G401.6 (cell line): ENCODE results near the gene INHBE.
"Not testable (repeated sequence)": the region's sequence is repeated elsewhere in the genome, so short reads cannot be mapped to it uniquely, and the experiment has no call there.

Source experiments
- FAIRE-seq: peaks from 2 replicates; lab custom pipeline; 2012; peaks lifted over from hg19 to GRCh38; lab: Jason Lieb, UNC

Gene INHBE

DNA sequence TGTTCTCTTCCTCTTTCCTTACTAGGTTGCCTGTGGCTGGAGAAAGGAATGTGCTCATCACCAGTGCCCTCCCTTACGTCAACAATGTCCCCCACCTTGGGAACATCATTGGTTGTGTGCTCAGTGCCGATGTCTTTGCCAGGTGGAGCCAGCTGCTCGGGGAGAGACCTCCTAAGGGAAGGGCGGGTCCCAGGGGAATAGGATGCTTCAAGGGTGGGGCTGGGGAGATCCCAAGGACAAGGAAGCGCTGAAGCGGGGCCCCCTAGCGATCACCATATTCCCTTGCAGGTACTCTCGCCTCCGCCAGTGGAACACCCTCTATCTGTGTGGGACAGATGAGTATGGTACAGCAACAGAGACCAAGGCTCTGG, 43.0 kb downstream of the INHBE start:
- FAIRE-seq = no peak

DNA sequence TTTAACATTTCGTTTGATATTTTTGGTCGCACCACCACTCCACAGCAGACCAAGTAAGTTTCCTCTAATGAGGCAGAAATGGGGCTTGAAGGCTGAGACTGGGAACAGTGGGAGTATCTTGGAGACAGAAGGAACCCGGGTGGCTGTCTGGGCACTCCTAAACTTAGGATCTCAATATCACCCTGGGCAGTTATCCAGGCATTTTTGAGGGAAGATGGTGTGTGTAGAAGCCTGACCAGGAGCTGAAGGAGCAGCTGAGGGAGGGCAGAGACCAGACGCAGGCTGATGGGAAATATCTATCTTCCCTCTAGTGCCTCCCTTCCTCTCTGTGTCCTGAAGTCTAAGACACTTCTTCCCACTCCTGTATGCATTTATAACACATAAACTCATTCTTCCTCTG, 43.5 kb downstream of the INHBE start:
- FAIRE-seq = no peak

DNA sequence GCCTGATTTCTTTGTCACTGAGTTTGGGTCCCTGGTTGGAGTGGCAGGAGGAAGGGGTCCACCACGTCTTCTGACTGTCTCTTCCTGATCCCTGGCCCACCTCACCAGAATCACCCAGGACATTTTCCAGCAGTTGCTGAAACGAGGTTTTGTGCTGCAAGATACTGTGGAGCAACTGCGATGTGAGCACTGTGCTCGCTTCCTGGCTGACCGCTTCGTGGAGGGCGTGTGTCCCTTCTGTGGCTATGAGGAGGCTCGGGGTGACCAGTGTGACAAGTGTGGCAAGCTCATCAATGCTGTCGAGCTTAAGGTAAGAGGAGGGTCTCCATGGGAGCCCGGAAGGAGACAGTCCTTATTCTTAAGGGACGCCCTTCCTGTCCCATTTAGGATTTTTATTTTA, 45.1 kb downstream of the INHBE start:
- no peak for FAIRE-seq

DNA sequence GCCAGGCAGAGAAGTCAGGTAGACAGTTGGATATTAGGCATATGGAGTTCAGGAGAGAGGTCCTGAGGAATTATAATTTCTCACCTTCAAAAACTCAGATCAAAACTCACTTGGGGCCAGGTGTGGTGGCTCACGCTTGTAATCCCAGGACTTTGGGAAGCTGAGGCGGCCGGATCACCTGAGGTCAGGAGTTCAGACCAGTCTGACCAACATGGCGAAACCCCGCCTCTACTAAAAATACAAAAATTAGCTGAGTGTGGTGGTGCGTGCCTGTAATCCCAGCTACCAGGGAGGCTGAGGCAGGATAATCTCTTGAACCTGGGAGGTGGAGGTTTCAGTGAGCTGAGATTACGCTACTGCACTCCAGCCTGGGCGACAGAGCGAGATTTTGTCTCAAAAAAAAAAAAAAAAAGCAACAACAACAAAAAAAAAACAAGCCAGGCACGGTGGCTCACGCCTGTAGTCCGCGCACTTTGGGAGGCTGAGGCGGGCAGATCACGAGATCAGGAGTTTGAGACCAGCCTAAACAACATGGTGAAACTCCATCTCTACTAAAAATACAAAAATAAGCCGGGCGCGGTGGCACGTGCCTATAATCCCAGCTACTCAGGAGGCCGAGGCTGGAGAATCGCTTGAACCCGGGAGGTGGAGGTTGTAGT, 47.3 kb downstream of the INHBE start:
- FAIRE-seq = not testable (repeated sequence)

DNA sequence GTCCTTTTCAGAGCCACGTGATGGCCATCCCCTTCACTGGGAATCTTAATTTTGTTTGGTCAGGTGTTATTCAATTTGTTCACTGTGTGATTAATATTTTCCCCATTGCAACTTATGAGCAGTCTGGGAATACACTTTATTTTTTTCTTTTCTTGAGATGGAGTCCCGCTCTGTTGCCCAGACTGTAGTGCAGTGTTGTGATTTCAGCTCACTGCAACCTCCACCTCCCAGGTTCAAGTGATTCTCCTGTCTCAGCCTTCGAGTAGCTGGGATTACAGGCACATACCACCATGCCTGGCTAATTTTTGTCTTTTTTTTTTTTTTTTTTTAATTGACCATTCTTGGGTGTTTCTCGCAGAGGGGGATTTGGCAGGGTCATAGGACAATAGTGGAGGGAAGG, 51.4 kb downstream of the INHBE start:
- not testable (repeated sequence) for FAIRE-seq
